Breast epithelium (tissue), 4 donors: ENCODE results near the gene OCEL1. TPM values are rescaled to one million over a fixed set of nuclear protein-coding genes. Genes with fewer than 3 reads are reported as not detected.
"Not testable (repeated sequence)": the region's sequence is repeated elsewhere in the genome, so short reads cannot be mapped to it uniquely, and the experiment has no call there.

Source experiments
- DNase-seq, 2 donors: peaks; one replicate each; pipeline ENCODE4 v3.0.0-alpha.2; 2019; ENCODE audit warnings: low spot score in 2 of 2
- H3K27ac ChIP-seq, 2 donors: fragments of 200-600 bp; sonication (generic) in 1 of 2; one replicate each; pipeline ENCODE4 v1.5.1; 2016 to 2019; ENCODE audit warnings: mild to moderate bottlenecking in 1 of 2
- H3K27me3 ChIP-seq, 2 donors: fragments of 200-600 bp; sonication (generic) in 1 of 2; one replicate each; pipeline versions ENCODE4 v1.5.1 to v1.6.0; 2017 to 2019; ENCODE audit warnings: control low read depth in 1 of 2, mild to moderate bottlenecking in 1 of 2
- H3K36me3 ChIP-seq: fragments of 200-600 bp; one replicate; pipeline ENCODE4 v1.5.1; 2019
- H3K4me1 ChIP-seq, 2 donors: fragments of 200-600 bp; sonication (generic); one replicate each; pipeline ENCODE4 v1.5.1; 2016 to 2019; ENCODE audit warnings: control low read depth in 1 of 2
- H3K4me3 ChIP-seq, 3 donors: fragments of 200-600 bp; sonication (generic); 1 replicate in 2 of 3; 2 replicates in 1 of 3; pipeline ENCODE4 v1.5.1; 2016 to 2019; ENCODE audit warnings: mild to moderate bottlenecking in 3 of 3, moderate library complexity in 2 of 3
- H3K9me3 ChIP-seq, 2 donors: fragments of 200-600 bp; sonication (generic) in 1 of 2; one replicate each; pipeline ENCODE4 v1.5.1; 2016 to 2019; ENCODE audit warnings: control low read depth in 1 of 2
- CTCF ChIP-seq, 3 donors: fragments of 450-650 bp; IDR thresholded peaks; one replicate each; pipeline ENCODE4 v1.5.1; 2016 to 2017; ENCODE audit warnings: antibody characterized with exemption in 3 of 3, mild to moderate bottlenecking in 3 of 3, moderate library complexity in 3 of 3
- POLR2A ChIP-seq: fragments of 450-650 bp; IDR thresholded peaks from one replicate; pipeline ENCODE4 v1.6.1; 2016; ENCODE audit warnings: antibody characterized with exemption, mild to moderate bottlenecking, moderate library complexity
- POLR2AphosphoS5 ChIP-seq, 3 donors: sonication (generic); formaldehyde crosslinking; IDR thresholded peaks; one replicate each; pipeline ENCODE4 v1.6.1; 2017; ENCODE audit warnings: antibody characterized with exemption in 3 of 3
- intact Hi-C: fragments of 100-400 bp; cut with DNase I; formaldehyde crosslinking; loops from one replicate; pipeline ENCODE4 v1.15.1; 2023; ENCODE audit warnings: low total_unique reads
- total RNA-seq, 3 donors: library from RNA; depleted of rRNA; stranded (reverse); fragments of >200 nt; gene quantifications; one replicate each; pipeline ENCODE4 v1.1.0, GENCODE V29; 2016

OCEL1 gene
- total RNA-seq, 3 donors from 2014 or later = 8.8 to 13.8 (median 9.4) TPM

GRCh38 chr19:17183858-17184321, 42.1 kb upstream of the OCEL1 start:
- Histone ChIP-seq H3K4me3 (no peak overlapping the region), H3K4me1 (no peaks in the 10 kb centered on the region), H3K36me3 (no peaks in the 10 kb centered on the region), H3K27ac (no peak overlapping the region), H3K27me3 (no peaks in the 10 kb centered on the region), H3K9me3 (no peaks in the 10 kb centered on the region)
- intact Hi-C loops = no loop called here
- TF ChIP-seq CTCF (IDR thresholded peaks at IDR 0.05) (no peak), POLR2AphosphoS5 (IDR thresholded peaks at IDR 0.05) (no peak), POLR2A (no peak)
- no peak for DNase-seq

- no peak overlapping the region for H3K4me3 ChIP-seq
- no peaks in the 10 kb centered on the region for H3K4me1 ChIP-seq
- no peak for DNase-seq
- TF ChIP-seq POLR2AphosphoS5 (IDR thresholded peaks at IDR 0.05) (no peak), CTCF (IDR thresholded peaks at IDR 0.05) (no peak), POLR2A (no peak)
- H3K27ac ChIP-seq = no peak overlapping the region
- no peaks in the 10 kb centered on the region for H3K27me3 ChIP-seq
- no peaks in the 10 kb centered on the region for H3K9me3 ChIP-seq
- intact Hi-C loops = no loop called here
- no peaks in the 10 kb centered on the region for H3K36me3 ChIP-seq
Measured at GRCh38 chr19:17184371-17184841, 41.6 kb upstream of the OCEL1 start.

DNA sequence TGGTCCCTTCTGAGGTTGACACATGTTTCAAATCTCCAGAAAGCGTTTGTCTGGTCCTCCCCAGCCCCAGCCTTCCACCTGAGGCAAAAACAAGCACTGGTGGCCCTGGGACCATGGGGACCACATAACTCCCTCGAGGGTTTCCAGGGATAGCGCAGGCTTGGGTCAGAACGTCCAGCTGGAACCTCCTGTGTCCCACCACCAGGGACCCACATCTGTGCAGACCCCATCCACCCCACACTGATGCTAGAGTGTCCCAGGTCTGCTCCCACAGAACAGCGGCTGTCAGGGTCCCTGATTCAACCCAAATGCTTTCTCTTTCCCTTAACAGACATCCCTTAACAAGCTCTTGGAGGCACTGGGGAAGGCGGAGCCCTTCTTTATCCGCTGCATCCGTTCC, 40.4 kb upstream of the OCEL1 start:
- H3K4me3 ChIP-seq = no peak overlapping the region
- DNase-seq = no peak
- TF ChIP-seq POLR2AphosphoS5 (IDR thresholded peaks at IDR 0.05) (no peak), CTCF (IDR thresholded peaks at IDR 0.05) (no peak), POLR2A (no peak)
- H3K27me3 ChIP-seq = no peaks in the 10 kb centered on the region
- no peaks in the 10 kb centered on the region for H3K9me3 ChIP-seq
- H3K36me3 ChIP-seq = no peaks in the 10 kb centered on the region
- no peaks in the 10 kb centered on the region for H3K4me1 ChIP-seq
- no peak overlapping the region for H3K27ac ChIP-seq
- intact Hi-C loops = no loop called here

- H3K9me3 ChIP-seq, H3K4me3 ChIP-seq, H3K4me1 ChIP-seq, DNase-seq, H3K27me3 ChIP-seq, intact Hi-C loops, H3K27ac ChIP-seq: not testable (repeated sequence)
- peaks cover 20% of the 10 kb centered on the region for H3K36me3 ChIP-seq
Measured at GRCh38 chr19:17191736-17192135, 34.3 kb upstream of the OCEL1 start.

GRCh38 chr19:17192751-17193150, 33.3 kb upstream of the OCEL1 start:
- TF ChIP-seq POLR2A (no peak), CTCF (IDR thresholded peaks at IDR 0.05) (no peak), POLR2AphosphoS5 (IDR thresholded peaks at IDR 0.05) (no peak)
- no peak overlapping the region for H3K27ac ChIP-seq
- H3K4me3 ChIP-seq = no peak overlapping the region
- no peaks in the 10 kb centered on the region for H3K27me3 ChIP-seq
- DNase-seq = no peak
- H3K4me1 ChIP-seq = no peaks in the 10 kb centered on the region
- no peaks in the 10 kb centered on the region for H3K9me3 ChIP-seq
- H3K36me3 ChIP-seq = peaks cover 20% of the 10 kb centered on the region
- intact Hi-C loops = no loop called here

GRCh38 chr19:17194608-17195007, 31.4 kb upstream of the OCEL1 start:
- H3K9me3 ChIP-seq = no peaks in the 10 kb centered on the region
- H3K27ac ChIP-seq = no peak overlapping the region
- intact Hi-C loops = no loop called here
- peaks cover 20% of the 10 kb centered on the region for H3K36me3 ChIP-seq
- no peak overlapping the region for H3K4me3 ChIP-seq
- H3K4me1 ChIP-seq = no peaks in the 10 kb centered on the region
- DNase-seq = no peak
- H3K27me3 ChIP-seq = no peaks in the 10 kb centered on the region
- TF ChIP-seq POLR2A (no peak), POLR2AphosphoS5 (IDR thresholded peaks at IDR 0.05) (no peak), CTCF (IDR thresholded peaks at IDR 0.05) (no peak)
